KMS-11 (cell line): ENCODE results near the gene CBR1.

Experiments
- H2AFZ ChIP-seq: fragments of 200-600 bp; sonication (generic); 2 replicates; pipeline ENCODE4 v1.6.1; 2016; ENCODE audit warnings: antibody characterized with exemption, mixed run types, low read depth
- H3K27ac ChIP-seq: fragments of 200-600 bp; sonication (generic); 2 replicates; pipeline ENCODE4 v1.6.1; 2016; ENCODE audit warnings: mild to moderate bottlenecking, mixed run types
- H3K27me3 ChIP-seq: fragments of 200-600 bp; sonication (generic); 2 replicates; pipeline ENCODE4 v1.6.1; 2017; ENCODE audit warnings: mild to moderate bottlenecking, low read depth, mixed run types, moderate library complexity; ENCODE audit not compliant: insufficient read depth
- H3K36me3 ChIP-seq: fragments of 200-600 bp; sonication (generic); 2 replicates; pipeline ENCODE4 v1.6.1; 2017; ENCODE audit warnings: mild to moderate bottlenecking, mixed run types; ENCODE audit not compliant: insufficient read depth
- H3K4me1 ChIP-seq: fragments of 200-600 bp; sonication (generic); 2 replicates; pipeline ENCODE4 v1.6.1; 2016; ENCODE audit warnings: mild to moderate bottlenecking, low read depth, mixed run types; ENCODE audit not compliant: poor library complexity, severe bottlenecking
- H3K4me2 ChIP-seq: fragments of 200-600 bp; sonication (generic); 2 replicates; pipeline ENCODE4 v1.7.0; 2016; ENCODE audit warnings: mild to moderate bottlenecking, mixed run types
- H3K4me3 ChIP-seq: fragments of 200-600 bp; sonication (generic); IDR thresholded peaks from 2 replicates; pipeline ENCODE4 v1.6.1; 2017; ENCODE audit warnings: low read depth, low read length, mixed read lengths; ENCODE audit not compliant: insufficient read depth
- H3K79me2 ChIP-seq: fragments of 200-600 bp; sonication (generic); 2 replicates; pipeline ENCODE4 v1.6.1; 2016; ENCODE audit warnings: low read depth, mixed run types; ENCODE audit not compliant: insufficient read depth
- H3K9ac ChIP-seq: fragments of 200-600 bp; sonication (generic); 2 replicates; pipeline ENCODE4 v1.6.1; 2016; ENCODE audit warnings: mild to moderate bottlenecking, mixed run types
- H4K20me1 ChIP-seq: fragments of 200-600 bp; sonication (generic); 2 replicates; pipeline ENCODE4 v1.6.1; 2016; ENCODE audit warnings: mild to moderate bottlenecking, mixed run types; ENCODE audit not compliant: insufficient read depth
- TF ChIP-seq, protein P1 (sequence below): fragments of 200-600 bp; sonication (generic); conservative IDR thresholded peaks from 2 replicates; pipeline ENCODE4 v1.6.1; 2017; ENCODE audit warnings: low read depth, mild to moderate bottlenecking, antibody characterized with exemption, low read length, moderate library complexity, mixed read lengths

The CBR1 gene

DNA sequence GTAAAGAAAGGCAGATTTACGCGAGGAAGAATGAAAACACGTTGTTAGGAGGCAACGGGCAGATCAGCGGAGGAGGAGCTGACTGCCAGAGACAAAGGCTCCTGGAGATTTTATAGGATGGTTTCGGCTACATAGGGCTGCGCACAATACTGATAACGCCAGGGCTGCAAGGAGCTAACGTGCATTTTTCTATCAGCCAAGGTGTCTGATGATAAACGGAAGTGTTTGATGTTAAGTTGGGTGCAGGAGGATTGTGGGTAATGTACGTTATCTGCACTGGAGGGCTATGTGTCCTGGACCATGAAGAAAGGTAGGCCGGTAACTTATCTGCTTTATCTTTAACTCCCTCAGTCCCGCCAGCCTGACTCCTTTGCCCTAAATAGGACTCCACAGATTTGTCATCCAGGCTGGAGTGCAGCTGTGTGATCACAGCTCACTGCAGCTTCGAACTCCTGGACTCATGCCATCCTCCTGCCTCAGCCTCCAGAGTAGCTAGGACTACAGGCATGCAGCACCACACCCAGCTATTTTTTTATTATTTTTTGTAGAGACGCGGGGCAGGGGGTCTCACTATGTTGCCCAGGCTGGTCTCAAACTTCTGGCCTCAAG, 39.1 kb upstream of the CBR1 start:
- Histone ChIP-seq H3K27ac (no peak overlapping the region), H3K79me2 (no peaks in the 10 kb centered on the region), H3K4me2 (no peak overlapping the region), H3K4me1 (peaks cover 26% of the 10 kb centered on the region), H3K4me3 (no peak overlapping the region), H3K36me3 (no peaks in the 10 kb centered on the region), H3K9ac (no peak overlapping the region), H2AFZ (no peak overlapping the region), H4K20me1 (no peaks in the 10 kb centered on the region), H3K27me3 (no peaks in the 10 kb centered on the region)
- TF ChIP-seq, protein P1, sequence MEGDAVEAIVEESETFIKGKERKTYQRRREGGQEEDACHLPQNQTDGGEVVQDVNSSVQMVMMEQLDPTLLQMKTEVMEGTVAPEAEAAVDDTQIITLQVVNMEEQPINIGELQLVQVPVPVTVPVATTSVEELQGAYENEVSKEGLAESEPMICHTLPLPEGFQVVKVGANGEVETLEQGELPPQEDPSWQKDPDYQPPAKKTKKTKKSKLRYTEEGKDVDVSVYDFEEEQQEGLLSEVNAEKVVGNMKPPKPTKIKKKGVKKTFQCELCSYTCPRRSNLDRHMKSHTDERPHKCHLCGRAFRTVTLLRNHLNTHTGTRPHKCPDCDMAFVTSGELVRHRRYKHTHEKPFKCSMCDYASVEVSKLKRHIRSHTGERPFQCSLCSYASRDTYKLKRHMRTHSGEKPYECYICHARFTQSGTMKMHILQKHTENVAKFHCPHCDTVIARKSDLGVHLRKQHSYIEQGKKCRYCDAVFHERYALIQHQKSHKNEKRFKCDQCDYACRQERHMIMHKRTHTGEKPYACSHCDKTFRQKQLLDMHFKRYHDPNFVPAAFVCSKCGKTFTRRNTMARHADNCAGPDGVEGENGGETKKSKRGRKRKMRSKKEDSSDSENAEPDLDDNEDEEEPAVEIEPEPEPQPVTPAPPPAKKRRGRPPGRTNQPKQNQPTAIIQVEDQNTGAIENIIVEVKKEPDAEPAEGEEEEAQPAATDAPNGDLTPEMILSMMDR: no peak

DNA sequence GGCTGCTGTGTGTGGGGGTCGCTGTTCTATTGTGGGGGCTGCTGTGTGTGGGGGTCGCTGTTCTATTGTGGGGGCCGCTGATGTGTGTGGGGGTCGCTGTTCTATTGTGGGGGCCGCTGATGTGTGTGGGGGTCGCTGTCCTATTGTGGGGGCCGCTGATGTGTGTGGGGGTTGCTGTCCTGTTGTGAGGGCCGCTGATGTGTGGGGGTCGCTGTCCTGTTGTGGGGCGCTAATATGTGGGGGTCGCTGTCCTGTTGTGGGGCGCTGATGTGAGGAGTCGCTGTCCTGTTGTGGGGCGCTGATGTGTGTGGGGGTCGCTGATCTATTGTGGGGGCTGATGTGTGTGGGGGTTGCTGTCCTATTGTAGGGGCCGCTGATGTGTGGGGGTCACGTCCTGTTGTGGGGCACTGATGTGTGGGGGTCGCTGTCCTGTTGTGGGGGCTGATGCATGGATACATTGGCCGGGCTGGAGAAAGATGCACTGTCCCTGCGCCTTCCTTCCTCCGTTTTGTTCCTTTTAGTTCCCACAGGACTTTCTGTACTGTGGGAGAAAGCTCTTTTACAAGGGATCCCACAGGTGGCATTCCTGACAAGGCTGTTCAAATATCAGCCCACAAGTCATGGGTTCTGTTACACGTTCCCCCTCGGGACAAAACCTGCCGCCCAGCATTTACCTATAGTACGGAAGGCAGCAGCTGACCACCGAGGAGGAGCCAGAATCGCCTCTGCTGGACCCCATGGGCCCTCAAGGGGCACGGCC, 37.0 kb upstream of the CBR1 start:
- Histone ChIP-seq H3K4me1 (peaks cover 14% of the 10 kb centered on the region), H2AFZ (no peak overlapping the region), H3K27ac (no peak overlapping the region), H3K4me2 (no peak overlapping the region), H3K9ac (no peak overlapping the region), H3K27me3 (no peaks in the 10 kb centered on the region), H4K20me1 (no peaks in the 10 kb centered on the region), H3K4me3 (no peak overlapping the region), H3K36me3 (no peaks in the 10 kb centered on the region), H3K79me2 (no peaks in the 10 kb centered on the region)
- TF ChIP-seq, protein P1: no peak

DNA sequence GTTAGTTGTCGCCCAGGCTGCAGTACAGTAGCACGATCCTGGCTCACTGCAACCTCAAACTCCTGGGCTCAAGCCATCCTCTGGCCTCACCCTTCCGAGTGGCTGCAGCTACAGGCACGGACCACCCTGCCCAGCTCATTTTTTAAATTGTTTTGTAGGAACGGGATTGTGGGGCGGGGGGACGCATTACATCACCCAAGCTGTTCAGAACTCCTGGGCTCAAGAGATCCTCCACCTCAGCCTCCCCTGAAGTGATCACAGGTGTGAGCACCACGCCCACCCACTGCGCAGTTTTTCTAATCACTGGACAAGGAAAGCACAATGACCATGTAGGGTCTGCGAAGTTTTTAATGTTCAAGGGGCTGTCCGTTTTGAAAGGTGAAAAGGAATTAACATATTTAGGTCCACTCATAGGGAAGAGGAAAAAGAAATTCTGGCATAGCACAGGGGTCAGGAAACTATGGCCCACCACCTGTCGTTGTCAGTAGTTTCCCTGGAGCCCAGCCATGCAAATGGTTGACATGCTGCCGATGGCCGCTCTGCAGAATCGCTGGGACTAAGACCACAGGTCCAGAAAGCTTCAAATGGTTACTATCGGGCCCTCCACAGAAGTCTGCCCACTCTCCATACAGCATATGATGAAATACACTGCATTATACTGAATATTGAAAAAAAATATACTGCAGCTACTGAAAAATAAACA, 35.5 kb upstream of the CBR1 start:
- H3K36me3 ChIP-seq: no peaks in the 10 kb centered on the region
- H3K4me1 ChIP-seq: peaks cover under 1% of the 10 kb centered on the region
- TF ChIP-seq, protein P1: no peak
- no peak overlapping the region for H3K4me2 ChIP-seq
- H4K20me1 ChIP-seq: no peaks in the 10 kb centered on the region
- no peak overlapping the region for H2AFZ ChIP-seq
- no peak overlapping the region for H3K27ac ChIP-seq
- H3K9ac ChIP-seq: no peak overlapping the region
- H3K4me3 ChIP-seq: no peak overlapping the region
- no peaks in the 10 kb centered on the region for H3K79me2 ChIP-seq
- H3K27me3 ChIP-seq: no peaks in the 10 kb centered on the region

DNA sequence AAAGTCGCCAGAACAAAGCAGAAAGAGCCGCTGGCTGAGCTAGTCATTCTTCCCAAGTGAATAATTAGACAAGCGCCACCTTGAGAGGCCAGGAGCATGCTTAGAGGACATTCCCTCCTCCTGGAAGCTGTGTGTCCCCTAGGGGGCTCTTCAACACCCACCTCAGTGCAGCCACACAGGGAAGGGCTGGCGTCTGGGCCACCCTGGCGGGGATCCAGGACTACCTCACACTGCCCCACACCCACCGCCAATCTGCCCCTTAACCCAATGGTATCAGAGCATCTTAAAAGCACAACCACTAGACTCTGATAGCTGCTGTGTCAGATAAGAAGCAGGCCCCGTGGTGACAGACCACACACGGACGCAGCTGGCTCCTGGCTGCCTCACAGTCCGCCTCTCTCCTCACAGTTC, 34.4 kb upstream of the CBR1 start:
- no peak overlapping the region for H3K4me2 ChIP-seq
- H3K27ac ChIP-seq: no peak overlapping the region
- H4K20me1 ChIP-seq: no peaks in the 10 kb centered on the region
- no peak overlapping the region for H3K4me3 ChIP-seq
- no peaks in the 10 kb centered on the region for H3K79me2 ChIP-seq
- H2AFZ ChIP-seq: no peak overlapping the region
- H3K27me3 ChIP-seq: no peaks in the 10 kb centered on the region
- H3K9ac ChIP-seq: no peak overlapping the region
- TF ChIP-seq, protein P1: no peak
- H3K4me1 ChIP-seq: no peaks in the 10 kb centered on the region
- no peaks in the 10 kb centered on the region for H3K36me3 ChIP-seq
